Frontal cortex (tissue), 4 donors: Measurements from ENCODE around the gene MMS19. TPM values are rescaled to one million over a fixed set of nuclear protein-coding genes. Genes with fewer than 3 reads are reported as not detected.

Source experiments
- DNase-seq, 2 donors: peaks; one replicate each; pipeline ENCODE4 v3.0.0; 2012; ENCODE audit warnings: low spot score in 2 of 2
- FAIRE-seq: peaks from 2 replicates; lab custom pipeline; 2012; peaks lifted over from hg19 to GRCh38; lab: Jason Lieb, UNC
- total RNA-seq: library from RNA; depleted of rRNA; stranded (reverse); fragments of >200 nt; gene quantifications from one replicate; pipeline ENCODE4 v1.2.3, GENCODE V29; 2014
- donor health status: control.
- donor health status: control.
- donor health status: control.

Gene MMS19
- 44.0 TPM for total RNA-seq

DNA sequence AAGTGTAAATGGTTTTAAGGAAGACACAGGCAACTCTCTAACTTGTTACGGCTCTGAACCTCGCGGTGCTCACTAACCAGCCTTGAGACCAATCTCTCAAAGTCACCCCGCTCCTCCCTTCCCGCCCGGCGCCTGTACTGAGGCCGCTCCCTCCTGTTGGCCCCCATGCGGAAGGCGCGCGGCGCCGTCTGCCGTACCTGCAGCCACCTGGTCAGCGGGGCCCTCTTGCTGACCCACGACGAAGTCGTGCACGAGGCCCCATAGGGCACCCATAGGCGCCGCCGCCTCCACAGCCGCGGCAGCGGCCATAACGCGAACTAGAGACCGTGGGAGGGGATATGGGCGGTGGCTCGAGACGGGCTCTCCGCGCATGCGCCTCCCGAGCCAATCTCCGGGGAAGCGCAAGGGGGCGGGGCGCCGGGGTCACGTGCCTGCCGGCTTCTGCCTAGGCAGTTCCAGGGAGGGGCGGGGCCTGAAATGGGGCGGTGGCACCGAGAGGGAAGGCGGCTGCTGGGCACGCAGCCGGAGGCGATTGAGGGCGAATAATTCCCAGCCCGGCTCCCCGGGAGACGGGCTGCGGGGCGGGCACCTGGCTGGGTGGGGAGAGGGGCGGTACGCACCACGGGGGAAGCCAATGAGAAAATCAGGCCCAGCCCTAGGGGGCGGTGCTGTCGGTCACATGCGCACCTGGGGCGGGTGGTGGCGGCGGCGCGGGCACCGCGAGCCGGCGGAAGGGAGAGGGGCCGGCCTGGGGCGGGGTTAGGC, at the start of gene MMS19:
TSS of gene MMS19 (minus strand) at position 347 of the 765 bp plus-strand sequence. CDS start at position 309, 38 bp downstream.
- no peak for FAIRE-seq

DNA sequence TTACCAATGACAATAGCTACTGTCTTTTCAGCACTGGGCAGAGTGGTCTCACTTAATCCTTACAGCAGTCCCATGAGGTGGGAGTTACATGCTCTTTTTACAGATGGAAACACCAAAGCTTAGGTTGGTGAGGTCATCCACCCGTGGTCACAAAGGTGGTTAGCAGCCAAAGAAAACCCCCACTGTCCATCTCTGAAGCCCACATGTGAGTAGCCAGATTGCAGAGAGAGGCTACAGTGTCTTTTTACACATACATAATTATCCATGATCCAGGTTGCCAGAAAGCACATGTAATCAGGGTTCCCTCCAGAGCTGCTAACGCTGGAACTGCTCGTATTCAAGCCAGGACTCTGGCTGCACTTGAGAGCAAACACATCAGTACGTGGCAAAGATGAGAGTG, 49.7 kb upstream of the MMS19 start:
- FAIRE-seq (no peak), DNase-seq (no peak)

More for the DNA sequence above, at the start of gene MMS19:
- peak; percentile 99 to 100 for DNase-seq

- DNase-seq (no peak), FAIRE-seq (no peak)
These were observed 49.0 kb upstream of the MMS19 start for GRCh38 chr10:97547271-97547600.

- FAIRE-seq (no peak), DNase-seq (no peak)
These were observed 48.4 kb upstream of the MMS19 start for GRCh38 chr10:97546456-97547270.

DNA sequence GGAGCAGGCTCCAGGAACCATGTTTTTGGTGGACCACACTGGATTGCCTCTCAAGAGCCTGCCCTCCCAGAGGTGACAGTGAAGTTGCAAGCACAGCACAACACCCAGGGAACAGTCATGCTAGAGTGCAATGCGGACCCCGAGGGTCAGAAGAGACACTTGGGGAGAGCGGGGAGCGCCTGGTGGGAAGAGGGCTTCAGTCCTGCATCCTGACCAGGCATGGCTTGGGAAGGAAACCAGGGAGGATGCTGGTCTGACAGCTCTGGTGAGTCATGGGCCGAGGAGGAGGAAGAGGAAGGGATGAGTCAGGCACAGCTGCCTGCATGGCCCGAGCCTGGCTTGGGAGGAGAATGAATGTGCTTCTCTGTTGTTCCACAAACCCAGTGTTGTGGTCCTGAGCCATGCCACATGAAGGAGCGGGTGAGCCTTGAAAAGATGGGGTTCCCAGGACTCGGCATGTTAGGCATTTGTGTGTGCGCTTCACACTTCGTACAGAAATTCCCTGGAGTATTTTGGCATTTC, 44.9 kb upstream of the MMS19 start:
- no peak for FAIRE-seq
- DNase-seq, result peak; percentile 68 to 87

- peak in 1 of 2 donors; percentile 56 for DNase-seq
- no peak for FAIRE-seq
These were observed 44.2 kb upstream of the MMS19 start for GRCh38 chr10:97542169-97543024.

- FAIRE-seq (no peak), DNase-seq (no peak)
These were observed 42.7 kb upstream of the MMS19 start for GRCh38 chr10:97540669-97541500.

DNA sequence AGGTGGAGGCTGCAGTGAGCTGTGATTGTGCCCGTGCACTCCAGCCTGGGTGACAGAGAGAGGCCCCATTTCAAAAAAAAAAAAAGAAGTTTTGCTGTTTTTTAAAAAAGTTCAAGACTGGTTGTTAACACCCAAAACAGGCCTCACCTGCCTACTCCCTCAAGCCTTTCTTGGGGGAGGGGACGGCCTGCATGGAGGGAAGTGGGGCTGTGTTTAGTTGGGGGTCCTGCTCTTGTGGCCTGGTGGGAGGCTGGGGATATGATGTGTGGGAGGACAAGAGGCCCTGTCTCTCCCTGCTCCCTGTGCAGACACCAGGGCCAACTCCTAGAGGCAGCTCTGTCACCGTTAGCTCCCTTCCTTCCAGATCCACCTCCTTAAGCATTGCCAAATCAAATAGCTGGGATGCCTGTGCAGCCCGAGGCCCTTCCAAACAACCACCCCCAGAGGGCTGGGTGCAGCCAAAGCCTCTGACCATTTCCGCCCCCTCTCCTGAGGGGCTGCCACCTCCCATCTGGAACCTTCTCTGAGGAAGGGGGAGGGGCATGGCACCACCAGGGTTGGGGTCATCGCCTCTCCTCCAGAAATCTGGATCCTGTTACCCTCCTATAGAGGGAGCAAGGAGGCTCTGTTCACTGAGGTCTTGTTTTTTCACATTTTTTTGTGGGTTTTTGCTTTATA, 41.4 kb upstream of the MMS19 start:
- FAIRE-seq (no peak), DNase-seq (no peak)

GRCh38 chr10:97538839-97539238, 40.6 kb upstream of the MMS19 start:
- DNase-seq (no peak), FAIRE-seq (no peak)

DNA sequence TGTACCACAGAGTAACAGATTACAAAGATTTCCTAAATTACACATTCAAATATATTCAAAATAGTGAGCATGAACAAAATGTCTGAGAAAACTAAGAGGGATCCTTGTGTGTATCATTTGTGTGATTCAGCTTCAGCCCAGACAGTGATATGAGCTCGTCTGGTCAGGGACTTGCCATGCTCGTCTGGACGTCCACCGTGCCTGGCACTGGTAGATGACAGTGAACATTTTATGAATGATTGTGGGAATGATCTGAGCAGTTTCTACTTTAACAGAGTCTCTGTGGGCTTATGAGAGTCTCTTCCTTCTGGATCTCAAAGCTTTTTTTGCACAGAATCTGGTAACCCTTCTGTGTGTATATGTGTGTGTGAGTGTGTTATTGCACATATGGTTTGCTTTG, 40.2 kb upstream of the MMS19 start:
- FAIRE-seq (no peak), DNase-seq (no peak)

GRCh38 chr10:97537186-97537869, 39.1 kb upstream of the MMS19 start:
- DNase-seq (no peak), FAIRE-seq (no peak)

DNA sequence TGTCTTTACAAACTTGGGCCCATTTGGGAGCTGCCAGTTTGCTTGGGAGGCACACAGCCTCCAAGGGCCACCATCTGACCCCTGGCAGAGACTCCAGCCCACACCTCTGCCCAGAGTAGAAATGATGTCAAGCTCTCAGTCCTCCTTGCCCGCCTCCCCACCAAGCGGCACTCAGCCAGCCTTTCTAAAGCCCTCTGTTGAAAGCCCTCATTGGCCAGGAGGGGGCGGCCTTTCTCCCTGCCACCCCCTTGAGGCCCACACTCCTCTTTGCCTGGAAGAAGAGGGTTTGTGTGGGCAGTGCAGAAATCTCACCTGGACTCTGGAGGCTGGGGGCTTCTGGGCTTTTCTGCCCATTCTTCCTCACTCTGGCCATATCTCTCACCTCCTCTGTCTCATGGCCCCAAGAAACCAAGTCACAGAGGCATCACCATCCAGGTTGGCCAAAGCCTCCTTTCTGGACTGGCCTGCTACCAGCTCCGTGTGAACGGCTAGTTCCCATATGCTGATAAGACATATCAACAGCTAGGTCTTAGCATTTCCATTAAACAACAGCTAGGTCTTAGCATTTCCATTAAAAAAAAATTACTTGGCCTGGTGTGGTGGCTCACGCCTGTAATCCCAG, 36.6 kb upstream of the MMS19 start:
- FAIRE-seq, result no peak
- DNase-seq, result peak; percentile 44

DNA sequence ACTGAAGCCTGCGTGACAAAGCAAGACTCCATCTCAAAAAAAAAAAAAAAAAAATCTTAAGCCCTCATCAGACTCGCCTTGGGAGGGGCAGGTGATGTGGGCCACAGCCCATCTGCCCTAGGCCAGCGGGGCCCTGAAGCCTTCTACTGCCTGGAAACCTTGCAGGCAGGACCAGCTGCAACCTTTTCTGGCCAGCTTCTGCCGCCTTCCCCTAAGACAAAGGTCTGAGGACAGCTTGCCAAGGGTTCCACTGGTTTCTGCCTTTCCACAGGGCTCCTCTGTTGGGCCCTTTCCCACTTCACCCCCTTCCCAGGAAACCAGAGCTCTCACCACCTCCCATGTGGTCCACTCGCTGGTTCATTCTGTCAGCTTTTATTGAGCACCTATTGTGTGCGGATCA, 35.7 kb upstream of the MMS19 start:
- no peak for FAIRE-seq

GRCh38 chr10:97532935-97533671, 34.9 kb upstream of the MMS19 start:
- FAIRE-seq, result no peak
- DNase-seq, result peak in 1 of 2 donors; percentile 46

More for the DNA sequence above, 35.7 kb upstream of the MMS19 start:
- no peak for DNase-seq

DNA sequence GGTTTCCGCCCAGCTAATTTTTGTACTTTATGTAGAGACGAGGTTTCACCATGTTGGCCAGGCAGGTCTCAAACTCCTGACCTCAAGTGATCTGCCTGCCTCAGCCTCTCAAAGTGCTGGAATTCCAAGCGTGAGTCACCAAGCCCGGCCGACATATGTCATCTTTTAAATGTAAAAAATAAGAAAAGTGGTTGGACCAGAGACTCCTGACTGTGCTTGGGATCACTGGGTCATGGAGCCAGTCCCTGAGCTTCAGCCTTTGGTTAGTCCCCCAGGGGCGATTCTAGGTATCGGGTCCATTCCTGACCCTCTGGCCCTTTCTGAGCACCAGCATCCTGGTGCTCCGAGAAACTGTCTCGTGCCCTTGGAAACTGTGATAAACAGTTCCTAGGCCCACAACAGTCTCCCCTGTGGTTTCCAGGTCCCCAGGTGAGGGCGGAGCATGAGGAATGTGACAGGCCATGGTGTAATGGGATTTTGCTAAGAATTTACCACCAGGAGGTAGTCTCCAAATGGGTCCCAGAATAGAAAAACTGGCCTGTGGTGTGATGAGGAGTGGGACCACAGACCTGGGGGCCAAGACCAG, 33.3 kb upstream of the MMS19 start:
- DNase-seq (no peak), FAIRE-seq (no peak)

- FAIRE-seq, result no peak
- DNase-seq, result no peak
These were observed 31.7 kb upstream of the MMS19 start for GRCh38 chr10:97529685-97530465.
